Liver (tissue), 3 donors: Measurements from ENCODE around the gene CDH4.

ENCODE experiments used
- ATF3 ChIP-seq: IDR thresholded peaks from 2 replicates; pipeline ENCODE4 v1.6.1; 2016; ENCODE audit warnings: antibody characterized with exemption
- CTCF ChIP-seq: fragments of 150-350 bp; IDR thresholded peaks from 2 replicates; pipeline ENCODE4 v1.5.1; 2017; ENCODE audit warnings: improper control_type of control experiment, low read depth, low read length; ENCODE audit not compliant: missing input control
- FOXA1 ChIP-seq: IDR thresholded peaks from 2 replicates; pipeline ENCODE4 v1.6.1; 2016; ENCODE audit warnings: antibody characterized with exemption
- HNF4A ChIP-seq, 2 donors: conservative IDR thresholded peaks; 2 replicates each; pipeline ENCODE4 v1.6.1; 2016; ENCODE audit warnings: antibody characterized with exemption in 2 of 2, mild to moderate bottlenecking in 2 of 2
- JUND ChIP-seq, 2 donors: IDR thresholded peaks; 2 replicates each; pipeline ENCODE4 v1.6.1; 2016; ENCODE audit warnings: antibody characterized with exemption in 2 of 2
- MAX ChIP-seq: IDR thresholded peaks from 2 replicates; pipeline ENCODE4 v1.6.1; 2016; ENCODE audit warnings: antibody characterized with exemption
- RAD21 ChIP-seq, 2 donors: IDR thresholded peaks; 2 replicates each; pipeline ENCODE4 v1.6.1; 2016; ENCODE audit warnings: antibody characterized with exemption in 2 of 2, mild to moderate bottlenecking in 2 of 2
- REST ChIP-seq: IDR thresholded peaks from 2 replicates; pipeline ENCODE4 v1.6.1; 2016; ENCODE audit warnings: antibody characterized with exemption, mild to moderate bottlenecking
- RXRA ChIP-seq, 2 donors: IDR thresholded peaks; 2 replicates each; pipeline ENCODE4 v1.6.1; 2017 to 2018; ENCODE audit warnings: antibody characterized with exemption in 2 of 2, mild to moderate bottlenecking in 1 of 2
- TAF1 ChIP-seq: conservative IDR thresholded peaks from 2 replicates; pipeline ENCODE4 v1.6.1; 2016; ENCODE audit warnings: antibody characterized with exemption, mild to moderate bottlenecking
- YY1 ChIP-seq: IDR thresholded peaks from 2 replicates; pipeline ENCODE4 v1.6.1; 2016; ENCODE audit warnings: antibody characterized with exemption, mild to moderate bottlenecking
- ZBTB33 ChIP-seq: IDR thresholded peaks from 2 replicates; pipeline ENCODE4 v1.6.1; 2016; ENCODE audit warnings: antibody characterized with exemption
- donor health status: healthy.
- donor health status: healthy.

DNA sequence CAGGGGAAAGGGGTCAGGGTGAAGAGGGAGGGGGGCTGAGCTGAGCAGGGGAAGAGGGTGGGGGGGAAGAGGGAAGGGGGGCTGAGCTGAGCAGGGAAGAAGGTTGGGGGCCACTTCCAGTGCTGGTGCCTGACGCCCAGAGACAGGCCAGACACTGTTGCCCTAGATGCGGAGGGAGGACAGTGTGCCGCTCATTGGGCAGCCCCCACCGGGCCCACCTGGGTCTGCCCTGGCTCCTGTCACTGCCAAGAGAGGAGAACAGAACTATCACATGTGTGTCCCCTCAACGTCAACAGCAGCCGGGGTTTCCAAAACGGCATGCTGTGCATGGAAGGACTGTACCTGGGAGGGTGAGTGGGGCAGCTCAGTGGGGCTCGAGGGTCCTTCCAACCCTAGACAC lies 342.1 kb downstream of the CDH4 start:
- TF ChIP-seq CTCF (no peak), YY1 (no peak), REST (no peak), FOXA1 (no peak), JUND (IDR thresholded peaks at IDR 0.05) (no peak), MAX (no peak), RXRA (IDR thresholded peaks at IDR 0.05) (no peak), RAD21 (IDR thresholded peaks at IDR 0.05) (no peak), ATF3 (no peak), HNF4A (conservative IDR thresholded peaks at IDR 0.05) (no peak), ZBTB33 (no peak), TAF1 (no peak)
